Endothelial cell of umbilical vein (primary cell): ENCODE data around the gene CLCN6. TPM values are rescaled to one million over a fixed set of nuclear protein-coding genes. Genes with fewer than 3 reads are reported as not detected.

Experiments used
- BruUV-seq: library from RNA; stranded (reverse); fragments of 400-500 nt; replicated peaks from 2 replicates; lab custom pipeline; 2021; lab: Mats Ljungman, UMichigan
- CTCF ChIA-PET: fragments of 300-600, 350-600 bp; sonication (Branson Sonifier 250); formaldehyde crosslinking; loops from one replicate; lab custom pipeline; 2021; ENCODE audit warnings: antibody characterized with exemption, inconsistent platforms; lab: Charles Lee
- POLR2A ChIA-PET: fragments of 300-600, 350-600 bp; sonication (Branson Sonifier 250); formaldehyde crosslinking; loops from one replicate; lab custom pipeline; 2021; ENCODE audit warnings: antibody characterized with exemption, inconsistent platforms; lab: Charles Lee
- DNase-seq: peaks from one replicate; pipeline ENCODE4 v3.0.0-alpha.2; 2011; ENCODE audit warnings: low read depth, low spot score
- FAIRE-seq: peaks from 2 replicates; lab custom pipeline; 2011; peaks lifted over from hg19 to GRCh38; lab: Jason Lieb, UNC
- H2AFZ ChIP-seq: 2 replicates; pipeline ENCODE4 v1.6.0; 2012; ENCODE audit warnings: low read depth, low read length, control low read depth, inconsistent platforms
- H3K27ac ChIP-seq: 2 replicates; pipeline ENCODE4 v1.5.1; 2011; ENCODE audit warnings: low read depth, mild to moderate bottlenecking, control low read depth, low read length, moderate library complexity; ENCODE audit not compliant: insufficient read depth
- H3K27me3 ChIP-seq, 2 experiments: 2 replicates each; pipeline versions ENCODE4 v1.6.0 to v1.6.1; 2011; ENCODE audit warnings: low read length in 2 of 2, mixed read lengths in 1 of 2; ENCODE audit not compliant: control insufficient read depth in 2 of 2, insufficient read depth in 2 of 2
- H3K36me3 ChIP-seq, 2 experiments: 2 replicates in 1 of 2; 3 replicates in 1 of 2; pipeline ENCODE4 v1.5.1; 2011; ENCODE audit warnings: low read length in 2 of 2, mild to moderate bottlenecking in 1 of 2, moderate library complexity in 1 of 2; ENCODE audit not compliant: control insufficient read depth in 2 of 2, insufficient read depth in 2 of 2; ENCODE audit errors: extremely low read depth in 1 of 2
- H3K4me1 ChIP-seq: 3 replicates; pipeline ENCODE4 v1.5.1; 2011; ENCODE audit warnings: mild to moderate bottlenecking, low read length; ENCODE audit not compliant: control insufficient read depth, insufficient read depth; ENCODE audit errors: extremely low read depth
- H3K4me2 ChIP-seq: 2 replicates; pipeline ENCODE4 v1.6.1; 2011; ENCODE audit warnings: low read length, control low read depth, mixed read lengths; ENCODE audit not compliant: insufficient read depth
- H3K4me3 ChIP-seq, 3 experiments: fragments of 200-600 bp in 1 of 3; sonication (generic), shearing (Covaris generic) in 1 of 3; replicated peaks in 1 of 3; 2 replicates each; pipeline ENCODE4 v1.5.1; 2011 to 2016; ENCODE audit warnings: control low read depth in 3 of 3, low read length in 3 of 3, mild to moderate bottlenecking in 2 of 3, inconsistent platforms in 1 of 3, low read depth in 1 of 3, moderate library complexity in 1 of 3; ENCODE audit not compliant: insufficient read depth in 1 of 3
- H3K79me2 ChIP-seq: 2 replicates; pipeline ENCODE4 v1.6.0; 2012; ENCODE audit warnings: low read length, inconsistent platforms; ENCODE audit not compliant: control insufficient read depth, insufficient read depth
- H3K9ac ChIP-seq: replicated peaks from 2 replicates; pipeline ENCODE3; 2011; ENCODE audit warnings: low read length, control low read depth; ENCODE audit not compliant: insufficient read depth; ENCODE audit errors: extremely low read depth
- H3K9me1 ChIP-seq: replicated peaks from 3 replicates; pipeline ENCODE4 v1.6.0; 2011; ENCODE audit warnings: mild to moderate bottlenecking, low read length; ENCODE audit not compliant: control insufficient read depth, insufficient read depth; ENCODE audit errors: extremely low read depth
- H3K9me3 ChIP-seq: replicated peaks from 2 replicates; pipeline ENCODE4 v1.5.1; 2012; ENCODE audit warnings: low read length, inconsistent platforms; ENCODE audit not compliant: control insufficient read depth, insufficient read depth
- H4K20me1 ChIP-seq: replicated peaks from 2 replicates; pipeline ENCODE3; 2011; ENCODE audit warnings: mild to moderate bottlenecking, low read length; ENCODE audit not compliant: control insufficient read depth, insufficient read depth; ENCODE audit errors: extremely low read depth
- EZH2 ChIP-seq: IDR thresholded peaks from 2 replicates; pipeline ENCODE4 v1.6.1; 2012; ENCODE audit warnings: borderline replicate concordance, low read depth, mild to moderate bottlenecking, moderate library complexity, low read length, inconsistent platforms; ENCODE audit not compliant: severe bottlenecking
- FOS ChIP-seq: IDR thresholded peaks from 2 replicates; pipeline ENCODE4 v1.6.1; 2011; ENCODE audit warnings: mild to moderate bottlenecking, low read length, moderate library complexity, borderline replicate concordance; ENCODE audit not compliant: insufficient read depth
- GATA2 ChIP-seq: IDR thresholded peaks from 2 replicates; pipeline ENCODE4 v1.7.0; 2011; ENCODE audit warnings: low read depth, mild to moderate bottlenecking, moderate library complexity, mixed read lengths, low read length; ENCODE audit not compliant: insufficient read length, insufficient read depth
- JUN ChIP-seq: IDR thresholded peaks from 2 replicates; pipeline ENCODE4 v1.6.1; 2011; ENCODE audit warnings: borderline replicate concordance, low read depth; ENCODE audit not compliant: insufficient read length, insufficient read depth
- MYC ChIP-seq: IDR thresholded peaks from one replicate; pipeline ENCODE4 v1.6.1; 2011; ENCODE audit warnings: mild to moderate bottlenecking, low read depth, low read length
- POLR2A ChIP-seq: IDR thresholded peaks from 2 replicates; pipeline ENCODE4 v1.6.1; 2012; ENCODE audit warnings: low read depth, mild to moderate bottlenecking, control low read depth, low read length
- POLR2AphosphoS5 ChIP-seq: IDR thresholded peaks from 2 replicates; pipeline ENCODE4 v1.6.1; 2012; ENCODE audit warnings: low read depth, mild to moderate bottlenecking, control low read depth, low read length, moderate library complexity; ENCODE audit not compliant: insufficient read depth
- dilution Hi-C: fragments of 300-500 bp; cut with MboI; formaldehyde crosslinking; loops from one replicate; pipeline ENCODE4 v1.15.0; 2019; ENCODE audit warnings: low sequenced_read_pairs; ENCODE audit not compliant: extremely low pct_ligation_motif_present
- intact Hi-C: fragments of 100-400 bp; cut with micrococcal nuclease; formaldehyde crosslinking; loops from one replicate; pipeline ENCODE4 v1.10.0; 2022
- polyA plus RNA-seq, 4 experiments: library from polyadenylated mRNA; depleted of rRNA in 3 of 4; stranded (reverse) in 3 of 4; unstranded in 1 of 4; fragments of >200 nt; gene quantifications; 2 replicates each; pipeline versions ENCODE4 v1.2.1 to v1.2.3, GENCODE V29; 2011 to 2012; ENCODE audit warnings: missing spikeins in 1 of 4
- total RNA-seq: library from RNA; stranded (reverse); gene quantifications from 2 replicates; pipeline ENCODE4 v1.2.3, GENCODE V29; 2021
- TF ChIP-seq, protein P1 (sequence below), 2 donors: IDR thresholded peaks; 1 replicate in 1 of 2; 2 replicates in 1 of 2; pipeline ENCODE4 v1.5.1; 2011; ENCODE audit warnings: low read length in 2 of 2, mild to moderate bottlenecking in 2 of 2, moderate library complexity in 2 of 2, control low read depth in 1 of 2, inconsistent platforms in 1 of 2, low read depth in 1 of 2; ENCODE audit not compliant: insufficient read depth in 1 of 2; ENCODE audit errors: extremely low read depth in 1 of 2
- TF ChIP-seq, protein P2 (sequence below): IDR thresholded peaks from 2 replicates; pipeline ENCODE4 v1.6.1; 2011; ENCODE audit not compliant: insufficient read depth, insufficient read length

CLCN6 gene
- total and polyA plus RNA-seq, 2 donors (not counting 3 experiments of a cell fraction or from before 2014, with no cell fraction given) = 20.4 to 41.2 TPM

DNA sequence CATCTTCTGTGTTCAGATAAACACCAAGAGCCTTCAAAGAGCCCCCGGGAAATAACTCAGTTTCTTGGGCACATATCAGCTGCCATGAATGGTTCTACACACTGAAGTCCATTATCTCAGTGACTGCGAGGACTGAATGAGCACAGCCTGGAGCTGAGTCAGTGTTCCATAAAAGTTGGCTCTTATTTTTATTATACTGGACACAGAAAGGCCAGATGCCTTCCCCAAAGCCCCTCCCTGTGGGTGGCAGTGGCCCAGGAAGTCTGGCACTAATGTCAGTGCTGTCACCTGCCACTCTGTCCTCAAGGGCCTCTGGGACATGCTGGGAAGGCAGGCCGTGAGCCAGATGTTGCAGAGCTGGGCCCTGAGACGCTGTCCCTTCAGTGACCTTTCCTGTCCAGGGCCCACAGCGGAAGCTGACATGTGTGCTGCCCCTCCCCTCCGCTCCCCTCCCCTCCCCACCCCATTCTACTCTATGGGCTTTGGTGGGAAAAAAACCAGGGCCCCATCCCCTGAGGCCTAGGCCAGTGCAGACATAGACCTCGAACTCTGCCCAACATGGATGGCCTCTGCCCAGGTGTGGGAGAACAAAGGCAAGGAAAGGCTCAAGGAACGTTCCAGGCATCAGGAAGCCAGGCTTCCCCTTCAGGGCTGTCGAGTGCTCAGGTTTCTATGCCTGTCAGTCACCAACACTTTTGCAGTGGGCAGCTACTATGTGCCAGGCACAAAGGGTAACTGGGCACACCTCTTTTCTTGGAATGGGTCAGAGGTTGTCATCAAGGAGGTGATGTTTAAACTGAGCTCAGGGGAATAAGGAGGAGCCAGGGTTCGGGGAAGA is 75.1 kb downstream of the CLCN6 start:
- DNase-seq (no peak), FAIRE-seq (no peak)
- no peak overlapping the region for H3K27ac ChIP-seq
- dilution Hi-C loops = no loop called here
- ChIA-PET CTCF (interaction anchor here (1.1 kb wide), 1 partner anchor 83 kb away, joined by 3 read pairs; no protein-coding TSS in a partner anchor), POLR2A (interaction anchor here (1.1 kb wide), 1 partner anchor 27 kb away, joined by 3 read pairs; no protein-coding TSS in a partner anchor)
- H3K4me3 ChIP-seq = no peak overlapping the region
- H4K20me1 ChIP-seq = no peaks in the 10 kb centered on the region
- H2AFZ ChIP-seq = no peak overlapping the region
- H3K4me2 ChIP-seq = no peak overlapping the region
- H3K27me3 ChIP-seq = no peaks in the 10 kb centered on the region
- no peaks in the 10 kb centered on the region for H3K4me1 ChIP-seq
- BruUV-seq = no TSS peak
- H3K36me3 ChIP-seq = no peaks in the 10 kb centered on the region
- H3K9me3 ChIP-seq = no peaks in the 10 kb centered on the region
- TF ChIP-seq POLR2A (no peak), JUN (no peak), FOS (no peak), GATA2 (no peak), EZH2 (no peak), POLR2AphosphoS5 (no peak), MYC (no peak)
- TF ChIP-seq, protein P1, sequence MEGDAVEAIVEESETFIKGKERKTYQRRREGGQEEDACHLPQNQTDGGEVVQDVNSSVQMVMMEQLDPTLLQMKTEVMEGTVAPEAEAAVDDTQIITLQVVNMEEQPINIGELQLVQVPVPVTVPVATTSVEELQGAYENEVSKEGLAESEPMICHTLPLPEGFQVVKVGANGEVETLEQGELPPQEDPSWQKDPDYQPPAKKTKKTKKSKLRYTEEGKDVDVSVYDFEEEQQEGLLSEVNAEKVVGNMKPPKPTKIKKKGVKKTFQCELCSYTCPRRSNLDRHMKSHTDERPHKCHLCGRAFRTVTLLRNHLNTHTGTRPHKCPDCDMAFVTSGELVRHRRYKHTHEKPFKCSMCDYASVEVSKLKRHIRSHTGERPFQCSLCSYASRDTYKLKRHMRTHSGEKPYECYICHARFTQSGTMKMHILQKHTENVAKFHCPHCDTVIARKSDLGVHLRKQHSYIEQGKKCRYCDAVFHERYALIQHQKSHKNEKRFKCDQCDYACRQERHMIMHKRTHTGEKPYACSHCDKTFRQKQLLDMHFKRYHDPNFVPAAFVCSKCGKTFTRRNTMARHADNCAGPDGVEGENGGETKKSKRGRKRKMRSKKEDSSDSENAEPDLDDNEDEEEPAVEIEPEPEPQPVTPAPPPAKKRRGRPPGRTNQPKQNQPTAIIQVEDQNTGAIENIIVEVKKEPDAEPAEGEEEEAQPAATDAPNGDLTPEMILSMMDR (IDR thresholded peaks at IDR 0.05; ENCODE audit: extremely low read depth in 1 of 2, insufficient read depth in 1 of 2, low read depth in 1 of 2, low read length in 2 of 2) = no peak
- TF ChIP-seq, protein P2, sequence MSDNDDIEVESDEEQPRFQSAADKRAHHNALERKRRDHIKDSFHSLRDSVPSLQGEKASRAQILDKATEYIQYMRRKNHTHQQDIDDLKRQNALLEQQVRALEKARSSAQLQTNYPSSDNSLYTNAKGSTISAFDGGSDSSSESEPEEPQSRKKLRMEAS = no peak
- H3K9ac ChIP-seq = no peak overlapping the region
- intact Hi-C loops = no loop called here
- H3K79me2 ChIP-seq = no peaks in the 10 kb centered on the region
- H3K9me1 ChIP-seq = no peaks in the 10 kb centered on the region
